ENCODE measurements around the gene BRSK1.

The BRSK1 gene

GRCh38 chr19:55273978-55274707 lies 9.7 kb upstream of the BRSK1 start:
- DNase-seq (ENCODE audit: low spot score), result no peak

GRCh38 chr19:55275851-55276719 lies 7.7 kb upstream of the BRSK1 start:
- DNase-seq (ENCODE audit: low spot score), result no peak

GRCh38 chr19:55276720-55277430 lies 6.9 kb upstream of the BRSK1 start:
- no peak for DNase-seq (ENCODE audit: low spot score)

- no peak for DNase-seq (ENCODE audit: low spot score)
These were observed 6.3 kb upstream of the BRSK1 start for GRCh38 chr19:55277494-55277893.

GRCh38 chr19:55278391-55279135 lies 5.2 kb upstream of the BRSK1 start:
- no peak for DNase-seq (ENCODE audit: low spot score)

- DNase-seq (ENCODE audit: low spot score), result no peak
These were observed 4.5 kb upstream of the BRSK1 start for GRCh38 chr19:55279340-55279739.

- peak; percentile 94 for DNase-seq (ENCODE audit: low spot score)
These were observed 3.8 kb upstream of the BRSK1 start, which contains the start of gene HSPBP1 for GRCh38 chr19:55279770-55280643. Gene HSPBP1 (minus strand): TSS chr19:55280110. CDS start chr19:55279608, 502 bp downstream.

GRCh38 chr19:55284405-55285058 lies 735 bp downstream of the BRSK1 start:
- no peak for DNase-seq (ENCODE audit: low spot score)

DNA sequence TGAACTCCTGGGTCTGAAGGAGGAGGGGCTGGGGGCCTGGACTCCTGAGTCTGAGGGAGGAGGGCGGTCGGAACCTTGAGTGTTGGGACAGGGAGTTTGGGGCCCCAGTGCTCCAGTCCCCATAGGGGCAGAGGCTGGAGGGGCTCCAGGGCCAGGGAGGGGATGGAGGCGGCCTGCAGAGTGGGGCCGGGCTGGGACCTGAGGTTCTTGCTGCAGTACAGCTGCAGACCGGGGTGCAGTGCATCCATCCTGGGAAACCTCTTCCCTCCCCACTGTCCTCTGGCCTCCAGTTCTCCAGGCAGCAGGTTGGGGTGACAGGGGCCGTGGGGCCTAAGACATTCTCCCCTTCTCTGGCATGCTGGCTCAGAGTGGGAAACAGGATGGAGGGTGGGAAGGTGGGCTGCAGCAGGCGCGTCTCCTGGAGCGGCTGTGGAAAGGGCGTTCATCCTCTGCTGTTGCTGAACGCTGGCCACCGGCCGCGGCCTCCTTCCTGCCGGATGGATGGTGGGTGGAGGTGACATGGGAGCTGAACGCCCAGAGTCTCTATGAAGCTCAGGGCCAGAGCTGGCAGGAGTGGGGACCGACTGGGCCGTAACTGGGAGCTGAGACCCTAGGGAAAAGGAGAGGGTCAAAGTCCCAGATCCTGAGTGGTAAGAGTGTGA lies 1.6 kb downstream of the BRSK1 start:
- no peak for DNase-seq (ENCODE audit: low spot score)

GRCh38 chr19:55287361-55288079 lies 3.7 kb downstream of the BRSK1 start:
- DNase-seq (ENCODE audit: low spot score), result no peak

- DNase-seq (ENCODE audit: low spot score), result no peak
These were observed 5.5 kb downstream of the BRSK1 start for GRCh38 chr19:55289117-55289796.

GRCh38 chr19:55297267-55297666 lies 13.5 kb downstream of the BRSK1 start:
- DNase-seq (ENCODE audit: low spot score), result no peak

GRCh38 chr19:55299991-55300390 lies 16.2 kb downstream of the BRSK1 start:
- DNase-seq (ENCODE audit: low spot score), result no peak

DNA sequence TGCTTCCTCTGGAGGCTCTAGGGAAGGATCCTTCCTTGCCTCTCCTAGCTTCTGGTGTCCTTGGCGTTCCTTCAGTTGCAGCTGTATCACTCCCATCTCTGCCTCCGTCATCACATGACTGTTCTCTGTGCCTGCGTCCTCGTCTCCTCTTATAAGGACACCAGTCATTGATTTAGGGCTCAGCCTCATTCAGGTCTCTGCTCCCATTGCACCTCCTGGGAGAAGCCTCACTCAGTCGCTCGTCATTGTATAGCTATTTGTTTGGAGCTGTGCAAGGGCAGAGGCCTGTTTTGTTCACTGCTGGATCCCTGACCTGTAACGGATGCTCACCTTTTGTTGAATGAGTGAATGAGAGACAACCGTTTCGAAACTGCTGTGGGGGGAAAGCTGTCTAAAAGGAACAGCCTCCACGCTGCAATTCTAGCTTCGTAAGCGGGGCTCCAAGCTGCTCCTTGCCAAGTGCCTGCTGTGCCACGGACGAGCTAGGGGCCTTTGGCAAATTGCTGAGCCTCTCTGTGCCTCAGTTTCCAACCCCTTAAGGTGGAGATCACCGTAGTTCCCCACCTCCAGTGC lies 17.2 kb downstream of the BRSK1 start:
- DNase-seq (ENCODE audit: low spot score), result no peak

GRCh38 chr19:55301459-55302317 lies 17.9 kb downstream of the BRSK1 start:
- DNase-seq (ENCODE audit: low spot score), result peak; percentile 100

- DNase-seq (ENCODE audit: low spot score), result no peak
These were observed 18.5 kb downstream of the BRSK1 start for GRCh38 chr19:55302318-55302703.

- no peak for DNase-seq (ENCODE audit: low spot score)
These were observed 19.7 kb downstream of the BRSK1 start for GRCh38 chr19:55303477-55303876.
